ENCODE results near the gene NTM.

DNA sequence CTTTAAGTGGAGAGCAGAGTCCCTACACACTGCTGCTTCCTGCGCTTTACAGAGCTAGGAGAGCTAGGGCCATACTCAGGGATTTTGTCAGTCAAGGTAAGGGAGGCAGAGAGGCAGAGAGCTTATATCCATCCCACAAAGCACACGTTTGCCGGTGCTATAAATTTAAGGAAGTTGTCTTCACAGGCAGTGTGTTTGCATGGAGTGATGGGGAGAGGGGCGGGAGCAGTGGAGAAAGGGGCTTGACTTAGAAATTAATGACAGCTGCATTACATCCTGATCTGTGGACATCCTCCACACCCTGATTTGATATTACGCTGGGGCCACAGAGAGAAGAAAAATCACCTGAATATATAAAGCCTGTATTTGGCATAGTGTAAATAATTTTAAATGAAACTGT lies 84.1 kb downstream of the NTM start:
- TF ChIP-seq SPI1 (IDR thresholded peaks at IDR 0.05; ENCODE audit: low read depth, low read length) (no peak), TAF1 (IDR thresholded peaks at IDR 0.05; ENCODE audit: low read depth, low read length) (no peak), POLR2AphosphoS5 (IDR thresholded peaks at IDR 0.05; ENCODE audit: low read depth, low read length) (no peak), POLR2A (IDR thresholded peaks at IDR 0.05; ENCODE audit: low read depth, low read length) (no peak), PAX5 (IDR thresholded peaks at IDR 0.05; ENCODE audit: insufficient read depth, low read length, severe bottlenecking) (no peak), POU2F2 (IDR thresholded peaks at IDR 0.05; ENCODE audit: low read depth, low read length) (no peak)

All from GM12891 (cell line).